ENCODE measurements around the gene TRPM8.

Gene TRPM8

GRCh38 chr2:234058881-234059280 lies 141.7 kb downstream of the TRPM8 start:
- Histone ChIP-seq H3K9ac (ENCODE audit: low read depth, low read length) (no peak overlapping the region), H3K4me3 (ENCODE audit: low read length) (no peak overlapping the region), H3K36me3 (ENCODE audit: insufficient read depth, low read depth, low read length) (no peaks in the 10 kb centered on the region), H3K9me3 (ENCODE audit: insufficient read depth, low read depth, low read length) (no peaks in the 10 kb centered on the region), H3K4me1 (ENCODE audit: insufficient read depth, low read length) (no peaks in the 10 kb centered on the region), H3K27me3 (ENCODE audit: insufficient read depth, low read length) (no peaks in the 10 kb centered on the region), H3K27ac (ENCODE audit: low read length) (no peak overlapping the region)

GRCh38 chr2:234060236-234060635 lies 143.1 kb downstream of the TRPM8 start:
- Histone ChIP-seq H3K9ac (ENCODE audit: low read depth, low read length) (no peak overlapping the region), H3K4me1 (ENCODE audit: insufficient read depth, low read length) (no peaks in the 10 kb centered on the region), H3K4me3 (ENCODE audit: low read length) (no peak overlapping the region), H3K9me3 (ENCODE audit: insufficient read depth, low read depth, low read length) (no peaks in the 10 kb centered on the region), H3K36me3 (ENCODE audit: insufficient read depth, low read depth, low read length) (no peaks in the 10 kb centered on the region), H3K27ac (ENCODE audit: low read length) (no peak overlapping the region), H3K27me3 (ENCODE audit: insufficient read depth, low read length) (no peaks in the 10 kb centered on the region)

- no peaks in the 10 kb centered on the region for H3K36me3 ChIP-seq (ENCODE audit: insufficient read depth, low read depth, low read length)
- no peaks in the 10 kb centered on the region for H3K4me1 ChIP-seq (ENCODE audit: insufficient read depth, low read length)
- H3K27ac ChIP-seq (ENCODE audit: low read length) = no peak overlapping the region
- H3K27me3 ChIP-seq (ENCODE audit: insufficient read depth, low read length) = no peaks in the 10 kb centered on the region
- H3K9ac ChIP-seq (ENCODE audit: low read depth, low read length) = no peak overlapping the region
- H3K9me3 ChIP-seq (ENCODE audit: insufficient read depth, low read depth, low read length) = no peaks in the 10 kb centered on the region
- no peak overlapping the region for H3K4me3 ChIP-seq (ENCODE audit: low read length)
Observed at GRCh38 chr2:234061624-234062257, 144.6 kb downstream of the TRPM8 start.

GRCh38 chr2:234066587-234066986 lies 149.4 kb downstream of the TRPM8 start:
- H3K4me1 ChIP-seq (ENCODE audit: insufficient read depth, low read length) = no peaks in the 10 kb centered on the region
- H3K27me3 ChIP-seq (ENCODE audit: insufficient read depth, low read length) = no peaks in the 10 kb centered on the region
- H3K27ac ChIP-seq (ENCODE audit: low read length) = no peak overlapping the region
- H3K9ac ChIP-seq (ENCODE audit: low read depth, low read length) = no peak overlapping the region
- no peak overlapping the region for H3K4me3 ChIP-seq (ENCODE audit: low read length)
- peaks cover 6% of the 10 kb centered on the region; the same call in 1 of the 2 replicates for H3K9me3 ChIP-seq (ENCODE audit: insufficient read depth, low read depth, low read length)
- no peaks in the 10 kb centered on the region for H3K36me3 ChIP-seq (ENCODE audit: insufficient read depth, low read depth, low read length)
